GM21723 (cell line): Measurements from ENCODE around the gene EXOC1.

Source experiments
- ATAC-seq: cut with Tn5 transposase; IDR thresholded peaks from one replicate; pipeline ENCODE4 v1.9.1; 2021; ENCODE audit warnings: mild to moderate bottlenecking, moderate library complexity; ENCODE audit not compliant: unreplicated experiment

EXOC1 gene

GRCh38 chr4:55948726-55949481 lies 95.5 kb downstream of the EXOC1 start, which contains the start of gene CEP135:
CEP135 (plus strand) TSS chr4:55948945; CDS start chr4:55952131, 3,186 bp downstream.
- ATAC-seq = peak; percentile 80

DNA sequence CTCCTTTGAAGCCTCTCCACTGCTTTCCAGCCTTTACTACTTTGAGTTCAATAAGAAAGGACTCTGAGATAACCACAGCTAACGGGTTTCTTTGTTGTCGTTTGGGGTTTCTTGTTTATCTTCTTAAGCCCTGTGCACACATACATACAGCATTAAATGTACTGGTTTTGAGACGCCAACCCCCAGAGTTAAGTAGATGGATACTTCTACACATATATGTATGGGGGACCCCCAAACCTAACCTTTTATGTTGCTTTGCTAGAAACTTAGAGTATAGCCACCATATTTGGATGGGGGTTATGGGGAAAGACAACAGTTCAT lies 96.0 kb downstream of the EXOC1 start:
- ATAC-seq = no peak

- no peak for ATAC-seq
Observed at GRCh38 chr4:55951191-55951922, 97.9 kb downstream of the EXOC1 start.
